Measurements from ENCODE around the gene GLDC.

DNA sequence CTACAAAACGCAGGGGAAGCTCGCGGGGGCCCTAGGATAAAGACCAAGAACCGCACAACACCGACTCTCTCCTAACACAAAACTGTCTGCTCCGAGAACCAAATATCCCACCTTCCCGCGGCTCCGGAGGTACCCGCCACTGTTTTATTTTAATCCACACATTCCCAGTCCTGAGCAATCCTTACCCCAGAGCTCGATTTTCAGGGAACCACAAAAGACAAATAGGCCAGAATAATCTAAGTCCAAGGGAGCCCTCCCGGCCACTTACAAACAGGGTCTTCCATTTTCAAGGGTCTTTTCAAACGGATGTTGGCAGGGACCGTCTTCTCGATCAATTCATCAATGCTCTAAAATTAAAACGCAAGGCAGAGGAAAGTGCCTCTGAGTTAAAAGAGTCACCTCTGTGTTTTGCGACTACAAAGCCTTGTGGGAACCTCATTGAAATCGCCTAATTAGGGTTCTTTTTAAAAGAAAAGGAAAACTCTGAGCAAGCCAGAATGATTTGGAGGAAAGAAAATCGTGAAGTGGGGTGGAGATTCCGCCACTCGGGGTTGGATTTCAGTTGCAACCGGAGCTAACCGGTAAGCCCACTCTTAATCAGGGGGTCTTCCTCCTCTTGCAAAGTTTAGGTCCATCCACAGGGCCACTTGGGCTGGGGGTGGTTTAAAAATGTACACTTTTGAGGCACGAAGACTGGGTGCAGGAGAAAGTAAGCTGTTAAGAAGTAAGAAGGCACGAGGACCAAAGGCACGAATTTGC is 1.0 kb downstream of the GLDC start:
- TF ChIP-seq POLR2AphosphoS5 (IDR thresholded peaks at IDR 0.05; ENCODE audit: borderline replicate concordance, low read depth, low read length) (no peak), FOXP2 (optimal IDR thresholded peaks at IDR 0.05; ENCODE audit: control extremely low read depth, extremely low read length, insufficient read depth) (no peak), EZH2 (IDR thresholded peaks at IDR 0.05) (no peak)
